AG10803 (cell line): ENCODE results near the gene ADCY9.
"Not testable (repeated sequence)": the region's sequence is repeated elsewhere in the genome, so short reads cannot be mapped to it uniquely, and the experiment has no call there.

ENCODE experiments used
- DNase-seq: peaks from one replicate; pipeline ENCODE4 v3.0.0; 2010; ENCODE audit warnings: low read depth
- H3K4me3 ChIP-seq: 2 replicates; pipeline ENCODE4 v1.5.1; 2011; ENCODE audit warnings: mild to moderate bottlenecking, low read length, control low read depth
- CTCF ChIP-seq: conservative IDR thresholded peaks from 2 replicates; pipeline ENCODE4 v1.5.1; 2011; ENCODE audit warnings: mild to moderate bottlenecking, low read length, control low read depth, inconsistent platforms

ADCY9 gene

GRCh38 chr16:4049031-4049430 lies 67.2 kb downstream of the ADCY9 start:
- TF ChIP-seq CTCF, result no peak
- no peak for DNase-seq
- H3K4me3 ChIP-seq, result no peak overlapping the region

GRCh38 chr16:4048481-4048880 lies 67.8 kb downstream of the ADCY9 start:
- TF ChIP-seq CTCF, result no peak
- DNase-seq, result no peak
- H3K4me3 ChIP-seq, result no peak overlapping the region

GRCh38 chr16:4046221-4046620 lies 70.0 kb downstream of the ADCY9 start:
- no peak for DNase-seq
- no peak for TF ChIP-seq CTCF
- no peak overlapping the region for H3K4me3 ChIP-seq

- DNase-seq, H3K4me3 ChIP-seq: not testable (repeated sequence)
Measured at GRCh38 chr16:4045561-4045960, 70.7 kb downstream of the ADCY9 start.

- no peak overlapping the region for H3K4me3 ChIP-seq
- no peak for TF ChIP-seq CTCF
- DNase-seq, result no peak
Measured at GRCh38 chr16:4042581-4042980, 73.7 kb downstream of the ADCY9 start.

- no peak overlapping the region for H3K4me3 ChIP-seq
- TF ChIP-seq CTCF, result no peak
- DNase-seq, result no peak
Measured at GRCh38 chr16:4038448-4038847, 77.8 kb downstream of the ADCY9 start.

GRCh38 chr16:4036952-4037351 lies 79.3 kb downstream of the ADCY9 start:
- H3K4me3 ChIP-seq, DNase-seq: not testable (repeated sequence)

- no peak for DNase-seq
- no peak for TF ChIP-seq CTCF
Measured at GRCh38 chr16:4034963-4035362, 81.3 kb downstream of the ADCY9 start.

More at GRCh38 chr16:4034963-4035362, 81.3 kb downstream of the ADCY9 start:
- no peak overlapping the region for H3K4me3 ChIP-seq
